Right forelimb (tissue), 1 donor: ENCODE data around the gene CDK5RAP3.
"Not testable (repeated sequence)": the region's sequence is repeated elsewhere in the genome, so short reads cannot be mapped to it uniquely, and the experiment has no call there.

Experiments used
- DNase-seq: peaks from one replicate; pipeline ENCODE4 v3.0.0-alpha.2; 2018

Gene CDK5RAP3

GRCh38 chr17:48001197-48001596 lies 30.3 kb downstream of the CDK5RAP3 start:
- no peak for DNase-seq

DNA sequence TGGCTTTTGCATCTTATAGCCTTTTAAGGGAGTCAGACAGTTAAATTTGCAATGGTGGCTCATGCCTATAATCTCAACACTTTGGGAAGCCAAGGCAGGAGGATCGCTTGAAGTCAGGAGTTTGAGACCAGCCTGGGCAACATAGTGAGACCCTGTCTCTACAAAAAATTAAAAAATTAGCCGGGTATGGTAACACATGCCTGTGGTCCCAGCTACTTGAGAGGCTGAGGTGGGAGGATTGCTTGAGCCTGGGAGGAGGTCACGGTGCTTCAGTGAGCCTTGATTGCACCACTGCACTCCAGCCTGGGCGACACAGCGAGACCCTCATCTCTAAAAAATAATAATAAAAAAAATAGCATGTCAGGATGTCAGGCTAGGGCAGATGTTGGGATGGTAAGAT lies 30.7 kb downstream of the CDK5RAP3 start:
- not testable (repeated sequence) for DNase-seq

DNA sequence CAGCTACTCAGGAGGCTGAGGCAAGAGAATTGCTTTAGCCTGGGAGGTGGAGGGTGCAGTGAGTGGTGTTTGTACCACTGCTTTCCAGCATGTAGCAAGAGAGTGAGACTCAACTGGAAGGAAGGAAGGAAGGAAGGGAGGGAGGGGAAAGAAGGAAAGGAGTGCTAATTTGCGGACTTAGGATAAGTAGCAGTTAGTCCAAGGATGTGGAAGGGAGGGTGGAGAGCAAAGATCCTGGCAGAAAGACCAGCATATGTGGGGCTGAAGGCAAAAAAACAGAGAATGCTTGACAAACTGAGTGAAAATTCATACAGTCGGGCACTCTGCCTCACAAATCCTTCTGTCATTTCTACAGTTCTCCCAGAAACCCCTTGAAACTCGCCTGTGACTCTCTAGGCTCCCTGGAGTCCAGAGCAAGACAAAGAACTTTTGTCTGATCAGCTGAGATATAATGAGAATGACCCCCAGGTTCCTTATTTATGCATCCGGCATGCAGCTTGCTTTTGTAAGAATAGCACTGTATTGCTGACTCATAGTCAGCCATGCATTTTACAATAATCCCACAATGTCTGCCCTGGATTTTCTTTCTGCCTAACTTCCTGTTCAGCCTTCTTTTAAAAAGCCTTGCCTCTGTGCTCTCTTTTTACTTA lies 31.5 kb downstream of the CDK5RAP3 start:
- DNase-seq: no peak

GRCh38 chr17:48002916-48003416 lies 32.1 kb downstream of the CDK5RAP3 start:
- DNase-seq: no peak

- DNase-seq: no peak
Measured at GRCh38 chr17:48003417-48004151, 32.7 kb downstream of the CDK5RAP3 start.

- no peak for DNase-seq
Measured at GRCh38 chr17:48004983-48005382, 34.1 kb downstream of the CDK5RAP3 start.

- DNase-seq: no peak
Measured at GRCh38 chr17:48006936-48007709, 36.2 kb downstream of the CDK5RAP3 start.

GRCh38 chr17:48010193-48010592 lies 39.3 kb downstream of the CDK5RAP3 start:
- DNase-seq: no peak

GRCh38 chr17:48011405-48012150 lies 40.7 kb downstream of the CDK5RAP3 start:
- DNase-seq: peak; percentile 44

- DNase-seq: peak; percentile 65
Measured at GRCh38 chr17:48012151-48012520, 41.2 kb downstream of the CDK5RAP3 start.

- DNase-seq: no peak
Measured at GRCh38 chr17:48012654-48013053, 41.7 kb downstream of the CDK5RAP3 start.

DNA sequence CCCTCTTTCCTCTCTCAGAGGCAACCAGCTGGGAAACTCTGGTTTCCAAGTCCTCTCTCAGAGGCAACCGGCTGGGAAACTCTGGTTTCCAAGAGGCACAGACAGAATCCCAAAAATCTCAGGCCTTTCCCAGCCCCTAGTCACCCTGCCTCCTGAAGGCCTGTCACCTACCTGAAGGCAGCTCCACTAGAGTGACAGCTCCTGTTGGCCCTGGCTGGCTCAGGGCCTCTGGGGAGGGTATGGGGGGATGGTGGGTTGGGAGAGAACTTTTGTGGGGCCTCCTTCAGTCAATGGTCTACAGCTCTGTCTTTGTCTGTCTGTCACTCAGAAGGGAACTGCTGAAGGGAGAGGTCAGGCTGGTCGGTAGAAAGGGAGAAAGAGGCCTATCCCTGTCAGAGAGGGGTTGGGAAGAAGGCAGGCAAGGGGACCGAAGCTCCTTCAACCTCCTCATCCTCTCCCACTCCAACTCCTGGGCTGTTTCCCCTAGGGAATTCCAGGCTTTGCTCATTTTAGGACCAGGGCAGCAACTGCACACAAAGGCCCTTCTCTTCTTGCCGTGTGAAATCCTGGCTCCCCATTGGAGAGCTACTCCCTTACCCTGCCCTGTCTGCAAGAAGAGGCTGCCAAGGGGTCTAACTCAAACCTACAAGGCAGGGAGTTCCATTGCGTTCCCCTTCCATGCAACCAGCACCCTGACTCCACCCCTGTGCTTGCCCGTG lies 43.1 kb downstream of the CDK5RAP3 start:
- DNase-seq: no peak

- DNase-seq: no peak
Measured at GRCh38 chr17:48014595-48015111, 43.7 kb downstream of the CDK5RAP3 start.

DNA sequence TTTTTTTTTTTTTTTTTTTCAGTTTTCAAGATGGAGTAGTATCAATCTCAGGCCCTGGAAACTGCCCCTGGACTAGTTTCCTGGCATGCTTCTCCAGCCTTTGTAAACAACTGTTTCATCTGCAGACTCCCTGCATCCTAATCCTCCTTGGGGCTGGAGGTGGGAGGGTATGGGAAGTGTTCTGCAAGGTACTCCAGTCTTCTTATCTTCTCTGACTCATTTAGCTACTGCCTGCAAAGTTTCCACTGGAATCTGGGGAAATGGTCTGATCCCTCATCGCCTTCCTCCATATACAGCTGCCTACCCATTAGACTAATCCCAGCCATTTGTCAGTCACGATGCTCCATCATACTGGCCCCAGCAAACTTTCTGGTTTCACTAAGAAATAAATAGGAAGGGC lies 45.2 kb downstream of the CDK5RAP3 start:
- no peak for DNase-seq

- not testable (repeated sequence) for DNase-seq
Measured at GRCh38 chr17:48017817-48018158, 46.9 kb downstream of the CDK5RAP3 start.

DNA sequence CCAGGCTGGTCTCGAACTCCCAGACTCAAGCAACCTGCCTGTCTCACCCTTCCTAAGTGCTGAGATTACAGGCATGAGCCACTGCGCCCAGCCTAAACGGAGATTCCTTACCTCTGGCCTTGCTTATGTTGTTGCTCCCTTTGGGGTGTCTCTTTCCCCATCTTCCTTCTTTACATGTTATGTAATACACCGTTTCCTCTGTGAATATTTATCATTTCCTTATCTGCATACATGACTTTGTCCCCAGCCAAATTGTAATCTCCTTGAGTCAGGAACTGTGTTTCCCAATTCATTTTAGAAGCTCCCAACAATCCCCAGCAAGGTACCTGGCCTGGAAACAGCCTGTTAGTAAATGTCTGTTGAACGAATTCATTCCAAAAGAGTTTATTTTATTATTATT lies 51.0 kb downstream of the CDK5RAP3 start:
- DNase-seq: no peak

DNA sequence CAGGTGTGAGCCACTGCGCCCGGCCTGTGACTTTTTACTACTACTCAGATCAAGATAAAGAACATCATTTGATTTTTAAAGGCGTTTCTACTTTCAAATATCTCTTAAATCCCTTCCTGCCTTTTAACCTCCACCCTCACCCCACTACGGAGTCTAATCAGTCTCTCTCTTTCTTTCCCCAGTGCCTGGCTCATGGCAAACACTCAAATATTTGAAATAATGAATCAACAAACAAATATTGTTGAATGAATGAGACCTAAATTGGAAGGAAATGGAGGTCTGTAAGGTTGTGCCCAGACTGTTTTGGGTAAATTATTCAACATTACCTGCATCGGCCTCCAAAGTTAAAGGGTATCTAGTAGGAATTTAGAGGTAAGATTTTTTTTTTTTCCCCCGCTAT lies 52.0 kb downstream of the CDK5RAP3 start:
- DNase-seq: no peak

DNA sequence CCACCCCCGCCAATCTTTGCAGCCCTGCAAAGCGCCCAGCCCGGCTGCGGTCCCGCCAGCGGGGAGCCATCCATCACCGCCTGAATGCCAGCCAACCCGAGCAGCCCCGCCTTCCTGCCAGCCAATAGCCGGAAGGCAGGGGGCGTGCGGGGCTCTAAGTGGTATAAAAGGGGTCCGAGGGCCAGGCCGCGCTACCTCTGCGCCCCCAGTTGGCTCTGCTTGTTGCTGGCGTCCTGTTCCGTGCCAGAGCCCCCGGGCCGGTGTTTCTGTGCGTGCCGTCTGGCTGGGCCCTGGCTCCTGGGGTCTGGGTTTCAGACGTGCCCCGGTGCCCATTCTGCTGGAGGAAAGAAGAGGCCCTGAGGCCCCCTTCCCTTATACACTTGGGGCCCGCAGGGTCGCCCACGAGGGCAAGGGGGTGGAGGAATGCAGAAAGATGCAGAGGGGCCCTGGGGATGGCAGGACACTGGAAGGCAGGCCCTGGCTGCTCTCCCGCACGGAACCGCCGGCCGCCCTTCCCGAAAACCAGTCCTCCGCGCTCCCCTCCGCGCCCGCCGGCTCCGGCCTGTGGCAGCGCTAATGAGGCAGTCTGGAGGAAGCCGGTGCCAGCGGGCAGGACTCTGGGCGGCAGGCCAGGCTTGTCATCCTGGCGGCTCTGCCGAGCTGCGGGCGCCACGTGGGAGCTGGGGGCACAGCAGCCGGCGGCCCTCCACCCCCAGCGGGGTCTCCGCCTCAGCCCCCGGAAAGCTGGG lies 52.7 kb downstream of the CDK5RAP3 start:
- DNase-seq: peak; percentile 87

DNA sequence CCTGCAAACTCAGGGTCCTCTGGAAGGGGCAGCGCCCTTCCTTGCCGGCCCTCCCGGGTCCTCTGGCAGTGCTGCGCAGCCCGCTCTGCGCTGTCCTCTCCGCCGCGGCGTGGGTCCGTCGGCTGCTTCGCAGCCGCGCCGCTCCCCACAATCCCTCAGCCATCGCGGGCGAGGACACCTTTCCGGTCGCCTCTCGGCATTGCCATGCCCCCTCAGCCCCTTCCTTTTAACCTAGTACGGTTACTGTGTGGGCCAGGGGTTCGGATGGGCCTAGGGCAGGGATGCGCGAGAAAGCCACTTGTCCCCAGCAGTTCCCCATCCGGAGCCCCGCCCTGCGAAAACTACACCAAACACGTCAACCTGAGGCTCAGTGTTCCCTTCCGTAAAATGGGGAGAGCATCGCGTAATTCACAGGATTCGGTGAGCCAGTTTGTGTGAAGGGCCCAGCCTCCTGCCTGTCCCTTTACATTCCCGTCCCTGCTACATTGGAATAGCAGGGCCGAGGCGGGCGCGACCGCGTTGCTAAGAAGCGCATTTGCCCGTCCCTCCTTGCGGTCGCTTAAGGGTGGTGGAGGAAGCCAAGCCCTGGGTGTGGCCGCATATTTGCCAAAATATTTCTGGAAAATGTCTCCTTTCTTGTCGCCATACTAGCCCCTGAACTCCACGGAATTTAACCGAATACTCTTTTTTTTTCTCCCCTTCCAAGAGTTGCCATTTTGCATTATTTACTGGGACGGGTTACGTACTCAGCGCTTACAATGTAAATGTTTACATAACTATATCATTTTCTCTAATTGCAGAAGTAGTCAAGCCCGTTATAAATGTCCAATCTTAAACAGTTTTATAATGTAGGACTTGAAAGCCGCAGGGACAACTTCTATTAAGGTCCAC lies 53.5 kb downstream of the CDK5RAP3 start:
- no peak for DNase-seq
